Endothelial cell of umbilical vein (primary cell): ENCODE data around the gene GLOD5. TPM values are rescaled to one million over a fixed set of nuclear protein-coding genes. Genes with fewer than 3 reads are reported as not detected.

Experiments used
- BruUV-seq: library from RNA; stranded (reverse); fragments of 400-500 nt; replicated peaks from 2 replicates; lab custom pipeline; 2021; lab: Mats Ljungman, UMichigan
- CTCF ChIA-PET: fragments of 300-600, 350-600 bp; sonication (Branson Sonifier 250); formaldehyde crosslinking; loops from one replicate; lab custom pipeline; 2021; ENCODE audit warnings: antibody characterized with exemption, inconsistent platforms; lab: Charles Lee
- POLR2A ChIA-PET: fragments of 300-600, 350-600 bp; sonication (Branson Sonifier 250); formaldehyde crosslinking; loops from one replicate; lab custom pipeline; 2021; ENCODE audit warnings: antibody characterized with exemption, inconsistent platforms; lab: Charles Lee
- DNase-seq: peaks from one replicate; pipeline ENCODE4 v3.0.0-alpha.2; 2011; ENCODE audit warnings: low read depth, low spot score
- FAIRE-seq: peaks from 2 replicates; lab custom pipeline; 2011; peaks lifted over from hg19 to GRCh38; lab: Jason Lieb, UNC
- H2AFZ ChIP-seq: 2 replicates; pipeline ENCODE4 v1.6.0; 2012; ENCODE audit warnings: low read depth, low read length, control low read depth, inconsistent platforms
- H3K27ac ChIP-seq: 2 replicates; pipeline ENCODE4 v1.5.1; 2011; ENCODE audit warnings: low read depth, mild to moderate bottlenecking, control low read depth, low read length, moderate library complexity; ENCODE audit not compliant: insufficient read depth
- H3K27me3 ChIP-seq, 2 experiments: 2 replicates each; pipeline versions ENCODE4 v1.6.0 to v1.6.1; 2011; ENCODE audit warnings: low read length in 2 of 2, mixed read lengths in 1 of 2; ENCODE audit not compliant: control insufficient read depth in 2 of 2, insufficient read depth in 2 of 2
- H3K36me3 ChIP-seq, 2 experiments: 2 replicates in 1 of 2; 3 replicates in 1 of 2; pipeline ENCODE4 v1.5.1; 2011; ENCODE audit warnings: low read length in 2 of 2, mild to moderate bottlenecking in 1 of 2, moderate library complexity in 1 of 2; ENCODE audit not compliant: control insufficient read depth in 2 of 2, insufficient read depth in 2 of 2; ENCODE audit errors: extremely low read depth in 1 of 2
- H3K4me1 ChIP-seq: 3 replicates; pipeline ENCODE4 v1.5.1; 2011; ENCODE audit warnings: mild to moderate bottlenecking, low read length; ENCODE audit not compliant: control insufficient read depth, insufficient read depth; ENCODE audit errors: extremely low read depth
- H3K4me2 ChIP-seq: 2 replicates; pipeline ENCODE4 v1.6.1; 2011; ENCODE audit warnings: low read length, control low read depth, mixed read lengths; ENCODE audit not compliant: insufficient read depth
- H3K4me3 ChIP-seq, 3 experiments: fragments of 200-600 bp in 1 of 3; sonication (generic), shearing (Covaris generic) in 1 of 3; replicated peaks in 1 of 3; 2 replicates each; pipeline ENCODE4 v1.5.1; 2011 to 2016; ENCODE audit warnings: control low read depth in 3 of 3, low read length in 3 of 3, mild to moderate bottlenecking in 2 of 3, inconsistent platforms in 1 of 3, low read depth in 1 of 3, moderate library complexity in 1 of 3; ENCODE audit not compliant: insufficient read depth in 1 of 3
- H3K79me2 ChIP-seq: 2 replicates; pipeline ENCODE4 v1.6.0; 2012; ENCODE audit warnings: low read length, inconsistent platforms; ENCODE audit not compliant: control insufficient read depth, insufficient read depth
- H3K9ac ChIP-seq: replicated peaks from 2 replicates; pipeline ENCODE3; 2011; ENCODE audit warnings: low read length, control low read depth; ENCODE audit not compliant: insufficient read depth; ENCODE audit errors: extremely low read depth
- H3K9me1 ChIP-seq: replicated peaks from 3 replicates; pipeline ENCODE4 v1.6.0; 2011; ENCODE audit warnings: mild to moderate bottlenecking, low read length; ENCODE audit not compliant: control insufficient read depth, insufficient read depth; ENCODE audit errors: extremely low read depth
- H3K9me3 ChIP-seq: replicated peaks from 2 replicates; pipeline ENCODE4 v1.5.1; 2012; ENCODE audit warnings: low read length, inconsistent platforms; ENCODE audit not compliant: control insufficient read depth, insufficient read depth
- H4K20me1 ChIP-seq: replicated peaks from 2 replicates; pipeline ENCODE3; 2011; ENCODE audit warnings: mild to moderate bottlenecking, low read length; ENCODE audit not compliant: control insufficient read depth, insufficient read depth; ENCODE audit errors: extremely low read depth
- EZH2 ChIP-seq: IDR thresholded peaks from 2 replicates; pipeline ENCODE4 v1.6.1; 2012; ENCODE audit warnings: borderline replicate concordance, low read depth, mild to moderate bottlenecking, moderate library complexity, low read length, inconsistent platforms; ENCODE audit not compliant: severe bottlenecking
- FOS ChIP-seq: IDR thresholded peaks from 2 replicates; pipeline ENCODE4 v1.6.1; 2011; ENCODE audit warnings: mild to moderate bottlenecking, low read length, moderate library complexity, borderline replicate concordance; ENCODE audit not compliant: insufficient read depth
- GATA2 ChIP-seq: IDR thresholded peaks from 2 replicates; pipeline ENCODE4 v1.7.0; 2011; ENCODE audit warnings: low read depth, mild to moderate bottlenecking, moderate library complexity, mixed read lengths, low read length; ENCODE audit not compliant: insufficient read length, insufficient read depth
- JUN ChIP-seq: IDR thresholded peaks from 2 replicates; pipeline ENCODE4 v1.6.1; 2011; ENCODE audit warnings: borderline replicate concordance, low read depth; ENCODE audit not compliant: insufficient read length, insufficient read depth
- MYC ChIP-seq: IDR thresholded peaks from one replicate; pipeline ENCODE4 v1.6.1; 2011; ENCODE audit warnings: mild to moderate bottlenecking, low read depth, low read length
- POLR2A ChIP-seq: IDR thresholded peaks from 2 replicates; pipeline ENCODE4 v1.6.1; 2012; ENCODE audit warnings: low read depth, mild to moderate bottlenecking, control low read depth, low read length
- POLR2AphosphoS5 ChIP-seq: IDR thresholded peaks from 2 replicates; pipeline ENCODE4 v1.6.1; 2012; ENCODE audit warnings: low read depth, mild to moderate bottlenecking, control low read depth, low read length, moderate library complexity; ENCODE audit not compliant: insufficient read depth
- dilution Hi-C: fragments of 300-500 bp; cut with MboI; formaldehyde crosslinking; loops from one replicate; pipeline ENCODE4 v1.15.0; 2019; ENCODE audit warnings: low sequenced_read_pairs; ENCODE audit not compliant: extremely low pct_ligation_motif_present
- intact Hi-C: fragments of 100-400 bp; cut with micrococcal nuclease; formaldehyde crosslinking; loops from one replicate; pipeline ENCODE4 v1.10.0; 2022
- polyA plus RNA-seq, 4 experiments: library from polyadenylated mRNA; depleted of rRNA in 3 of 4; stranded (reverse) in 3 of 4; unstranded in 1 of 4; fragments of >200 nt; gene quantifications; 2 replicates each; pipeline versions ENCODE4 v1.2.1 to v1.2.3, GENCODE V29; 2011 to 2012; ENCODE audit warnings: missing spikeins in 1 of 4
- total RNA-seq: library from RNA; stranded (reverse); gene quantifications from 2 replicates; pipeline ENCODE4 v1.2.3, GENCODE V29; 2021
- TF ChIP-seq, protein P1 (sequence below), 2 donors: IDR thresholded peaks; 1 replicate in 1 of 2; 2 replicates in 1 of 2; pipeline ENCODE4 v1.5.1; 2011; ENCODE audit warnings: low read length in 2 of 2, mild to moderate bottlenecking in 2 of 2, moderate library complexity in 2 of 2, control low read depth in 1 of 2, inconsistent platforms in 1 of 2, low read depth in 1 of 2; ENCODE audit not compliant: insufficient read depth in 1 of 2; ENCODE audit errors: extremely low read depth in 1 of 2
- TF ChIP-seq, protein P2 (sequence below): IDR thresholded peaks from 2 replicates; pipeline ENCODE4 v1.6.1; 2011; ENCODE audit not compliant: insufficient read depth, insufficient read length

Gene GLOD5
- total and polyA plus RNA-seq, 2 donors (not counting 3 experiments of a cell fraction or from before 2014, with no cell fraction given) = not detected

DNA sequence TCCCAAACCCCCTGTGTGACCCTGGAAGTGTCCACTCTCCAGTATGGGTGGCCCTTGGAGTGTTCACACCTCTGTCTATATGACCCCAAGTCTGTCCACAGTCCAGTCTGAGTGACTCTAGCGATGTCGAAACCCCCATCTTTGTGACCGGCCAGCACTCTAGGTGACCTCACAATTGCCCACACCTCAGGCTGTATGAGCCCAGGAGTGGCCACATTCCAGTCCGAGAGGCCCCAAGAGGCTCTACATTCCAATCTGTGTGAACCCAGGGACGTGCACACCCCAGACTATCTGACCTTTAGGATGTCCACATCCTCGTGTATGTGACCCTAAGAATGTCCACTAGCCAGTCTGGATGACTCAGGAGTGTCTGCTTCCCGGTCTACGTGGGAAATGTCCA is 7.3 kb upstream of the GLOD5 start:
- Histone ChIP-seq H4K20me1 (no peaks in the 10 kb centered on the region), H3K9me3 (no peaks in the 10 kb centered on the region), H3K27ac (no peak overlapping the region), H2AFZ (no peak overlapping the region), H3K9ac (no peak overlapping the region), H3K4me1 (no peaks in the 10 kb centered on the region), H3K4me2 (no peak overlapping the region), H3K79me2 (no peaks in the 10 kb centered on the region), H3K36me3 (no peaks in the 10 kb centered on the region), H3K9me1 (no peaks in the 10 kb centered on the region), H3K4me3 (no peak overlapping the region), H3K27me3 (no peaks in the 10 kb centered on the region)
- POLR2A ChIA-PET = no interaction called here
- intact Hi-C loops (no loop called here), dilution Hi-C loops (no loop called here)
- FAIRE-seq = no peak
- BruUV-seq = no TSS peak
- CTCF ChIA-PET = no interaction called here
- TF ChIP-seq FOS (no peak), GATA2 (no peak)
- no peak for DNase-seq

GRCh38 chrX:48769230-48769629 is 7.7 kb downstream of the GLOD5 start:
- TF ChIP-seq GATA2 = no peak
- TF ChIP-seq EZH2 = no peak
- no peak for TF ChIP-seq FOS
- no peak for TF ChIP-seq JUN
- TF ChIP-seq, protein P1, sequence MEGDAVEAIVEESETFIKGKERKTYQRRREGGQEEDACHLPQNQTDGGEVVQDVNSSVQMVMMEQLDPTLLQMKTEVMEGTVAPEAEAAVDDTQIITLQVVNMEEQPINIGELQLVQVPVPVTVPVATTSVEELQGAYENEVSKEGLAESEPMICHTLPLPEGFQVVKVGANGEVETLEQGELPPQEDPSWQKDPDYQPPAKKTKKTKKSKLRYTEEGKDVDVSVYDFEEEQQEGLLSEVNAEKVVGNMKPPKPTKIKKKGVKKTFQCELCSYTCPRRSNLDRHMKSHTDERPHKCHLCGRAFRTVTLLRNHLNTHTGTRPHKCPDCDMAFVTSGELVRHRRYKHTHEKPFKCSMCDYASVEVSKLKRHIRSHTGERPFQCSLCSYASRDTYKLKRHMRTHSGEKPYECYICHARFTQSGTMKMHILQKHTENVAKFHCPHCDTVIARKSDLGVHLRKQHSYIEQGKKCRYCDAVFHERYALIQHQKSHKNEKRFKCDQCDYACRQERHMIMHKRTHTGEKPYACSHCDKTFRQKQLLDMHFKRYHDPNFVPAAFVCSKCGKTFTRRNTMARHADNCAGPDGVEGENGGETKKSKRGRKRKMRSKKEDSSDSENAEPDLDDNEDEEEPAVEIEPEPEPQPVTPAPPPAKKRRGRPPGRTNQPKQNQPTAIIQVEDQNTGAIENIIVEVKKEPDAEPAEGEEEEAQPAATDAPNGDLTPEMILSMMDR (IDR thresholded peaks at IDR 0.05; ENCODE audit: extremely low read depth in 1 of 2, insufficient read depth in 1 of 2, low read depth in 1 of 2, low read length in 2 of 2) = no peak
- TF ChIP-seq MYC = no peak
- TF ChIP-seq, protein P2, sequence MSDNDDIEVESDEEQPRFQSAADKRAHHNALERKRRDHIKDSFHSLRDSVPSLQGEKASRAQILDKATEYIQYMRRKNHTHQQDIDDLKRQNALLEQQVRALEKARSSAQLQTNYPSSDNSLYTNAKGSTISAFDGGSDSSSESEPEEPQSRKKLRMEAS = no peak
- no peak for TF ChIP-seq POLR2AphosphoS5
- no peak for TF ChIP-seq POLR2A
- dilution Hi-C loops = no loop called here
- ChIA-PET POLR2A (no interaction called here), CTCF (no interaction called here)
- DNase-seq = no peak
- intact Hi-C loops = no loop called here
- Histone ChIP-seq H3K4me3 (no peak overlapping the region), H4K20me1 (no peaks in the 10 kb centered on the region), H3K27ac (no peak overlapping the region), H2AFZ (no peak overlapping the region), H3K9ac (no peak overlapping the region), H3K4me1 (no peaks in the 10 kb centered on the region), H3K9me1 (no peaks in the 10 kb centered on the region), H3K27me3 (no peaks in the 10 kb centered on the region), H3K4me2 (no peak overlapping the region), H3K36me3 (no peaks in the 10 kb centered on the region), H3K9me3 (no peaks in the 10 kb centered on the region), H3K79me2 (no peaks in the 10 kb centered on the region)
- FAIRE-seq = no peak
- no TSS peak for BruUV-seq
